Stimulated activated CD8-positive, alpha-beta memory T cell treated with anti-CD3 and anti-CD28 coated beads, Interleukin-12 subunit alpha, Interleukin-12 subunit beta, amount 100 ng/mL, for 24 hours (primary cell): ENCODE measurements around the gene PSORS1C2.
"Not testable (repeated sequence)": the region's sequence is repeated elsewhere in the genome, so short reads cannot be mapped to it uniquely, and the experiment has no call there.

Source experiments
- DNase-seq: peaks from one replicate; pipeline ENCODE4 v3.0.0-alpha.2; 2020; ENCODE audit errors: extremely low read depth

PSORS1C2 gene

DNA sequence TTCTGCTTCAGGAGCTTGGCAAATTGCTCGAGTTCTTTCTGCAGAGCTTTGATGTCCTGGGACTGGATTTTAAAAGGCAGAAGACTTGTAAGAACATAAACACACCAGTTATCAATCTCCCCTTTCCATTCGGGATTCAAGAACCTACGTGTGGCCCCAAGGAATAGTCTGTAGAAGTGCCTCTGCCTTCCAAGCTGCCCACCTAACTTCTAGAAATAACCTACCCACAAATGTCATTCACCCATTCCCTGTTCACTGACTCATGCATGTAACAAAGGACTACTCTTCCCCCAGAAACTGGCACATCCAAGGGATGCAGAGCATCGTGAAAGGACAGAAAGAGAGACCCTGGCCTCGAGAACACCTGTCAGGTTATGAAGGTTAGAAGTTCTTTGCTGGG lies 27.1 kb upstream of the PSORS1C2 start:
- DNase-seq = no peak

DNA sequence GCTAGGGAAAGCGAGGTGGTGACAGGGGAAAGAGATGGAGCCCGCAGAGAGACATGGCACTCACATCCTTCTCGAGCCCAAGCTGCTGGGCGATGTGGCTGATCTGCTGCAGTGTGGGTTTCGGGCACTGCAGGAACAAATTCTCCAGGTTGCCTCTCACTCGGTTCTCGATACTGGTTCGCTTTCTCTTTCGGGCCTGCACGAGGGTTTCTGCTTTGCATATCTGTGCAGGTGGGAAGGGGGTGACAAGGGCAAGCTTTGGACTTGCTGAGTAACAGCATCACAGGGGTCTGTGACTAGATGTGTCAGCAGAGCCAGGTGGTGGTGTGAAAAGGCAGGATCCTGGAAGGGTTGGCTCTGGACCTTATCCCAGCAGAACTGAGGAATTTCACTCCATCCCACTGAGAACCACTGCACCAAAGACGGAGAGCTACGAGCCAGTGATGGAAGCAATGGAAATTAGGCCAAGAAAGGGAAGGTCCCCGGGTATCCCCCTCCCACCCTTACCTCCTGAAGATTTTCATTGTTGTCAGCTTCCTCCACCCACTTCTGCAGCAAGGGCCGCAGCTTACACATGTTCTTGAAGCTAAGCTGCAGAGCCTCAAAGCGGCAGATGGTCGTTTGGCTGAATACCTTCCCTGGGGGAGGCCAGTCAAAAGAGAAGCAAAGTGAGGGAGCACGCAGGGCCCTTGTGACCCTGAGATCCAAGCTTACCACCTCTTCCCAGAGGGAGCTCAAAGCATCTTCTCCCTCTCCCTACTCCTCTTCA lies 26.4 kb upstream of the PSORS1C2 start:
- not testable (repeated sequence) for DNase-seq

DNA sequence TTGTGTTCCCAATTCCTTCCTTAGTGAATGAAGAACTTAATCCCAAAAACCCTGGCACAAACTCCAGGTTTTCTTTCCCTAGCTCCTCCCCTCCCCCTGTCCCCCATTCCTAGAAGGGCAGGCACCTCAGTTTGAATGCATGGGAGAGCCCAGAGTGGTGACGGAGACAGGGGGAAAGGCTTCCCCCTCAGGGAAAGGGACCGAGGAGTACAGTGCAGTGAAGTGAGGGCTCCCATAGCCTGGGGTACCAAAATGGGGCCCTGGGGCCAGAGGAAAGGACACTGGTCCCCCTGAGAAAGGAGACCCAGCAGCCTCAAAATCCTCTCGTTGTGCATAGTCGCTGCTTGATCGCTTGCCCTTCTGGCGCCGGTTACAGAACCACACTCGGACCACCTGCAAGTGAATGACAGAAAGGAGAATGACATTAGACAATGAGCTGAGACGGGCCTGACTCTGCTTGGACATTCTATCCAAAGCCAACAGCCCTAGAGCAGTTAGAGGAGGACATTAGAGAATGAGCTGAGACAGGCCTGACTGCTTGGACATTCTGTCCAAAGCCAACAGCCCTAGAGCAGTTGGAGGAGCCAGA lies 25.7 kb upstream of the PSORS1C2 start:
- not testable (repeated sequence) for DNase-seq

DNA sequence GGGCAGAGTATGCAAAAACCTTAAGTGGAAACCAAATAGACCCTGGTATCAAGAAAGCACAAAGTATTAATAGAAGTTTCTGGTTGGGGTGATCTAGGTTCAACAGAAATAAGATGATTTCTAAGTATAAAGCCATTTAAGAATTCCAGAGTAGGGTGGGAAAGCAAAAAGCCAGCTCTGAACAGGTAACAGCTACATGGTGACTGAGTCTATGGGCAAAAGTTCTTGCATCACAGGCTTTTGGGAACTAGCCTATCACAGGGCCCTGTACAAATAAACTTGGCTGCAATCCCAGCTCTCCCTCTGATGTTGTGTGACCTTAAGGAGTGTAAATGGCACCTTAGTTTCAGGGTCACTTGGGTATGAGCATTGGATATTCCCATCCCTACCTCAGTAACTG lies 25.1 kb upstream of the PSORS1C2 start:
- DNase-seq = no peak

DNA sequence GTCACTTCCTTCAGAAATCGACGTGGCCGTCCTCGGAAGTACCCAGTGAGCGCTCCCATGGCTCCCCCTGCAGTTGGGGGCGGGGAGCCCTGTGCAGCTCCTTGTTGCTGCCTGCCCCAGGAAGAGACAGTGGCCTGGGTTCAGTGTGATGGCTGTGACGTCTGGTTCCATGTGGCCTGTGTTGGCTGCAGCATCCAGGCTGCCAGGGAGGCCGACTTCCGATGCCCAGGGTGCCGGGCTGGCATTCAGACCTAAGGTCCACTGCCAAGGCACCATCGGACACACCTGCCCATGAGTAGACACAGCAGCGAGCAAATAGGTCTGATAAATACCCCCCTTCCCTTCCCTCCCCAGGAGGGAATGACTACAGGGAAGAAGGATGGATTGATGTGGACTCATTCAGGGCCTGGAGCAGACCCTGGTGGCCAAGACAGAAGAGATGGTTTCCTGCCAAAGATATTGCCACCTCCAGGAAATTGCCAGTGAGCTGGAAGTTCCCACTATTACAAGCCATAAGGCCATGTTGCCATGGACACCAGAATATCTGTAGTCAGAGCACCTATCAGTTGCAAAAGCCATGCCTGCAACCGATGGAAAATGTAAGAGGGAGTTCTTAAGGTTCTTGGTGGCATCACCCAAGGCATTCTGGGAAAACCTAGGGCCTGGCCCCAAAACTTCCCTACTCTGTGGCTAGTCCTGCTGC lies 23.7 kb upstream of the PSORS1C2 start:
- no peak for DNase-seq

DNA sequence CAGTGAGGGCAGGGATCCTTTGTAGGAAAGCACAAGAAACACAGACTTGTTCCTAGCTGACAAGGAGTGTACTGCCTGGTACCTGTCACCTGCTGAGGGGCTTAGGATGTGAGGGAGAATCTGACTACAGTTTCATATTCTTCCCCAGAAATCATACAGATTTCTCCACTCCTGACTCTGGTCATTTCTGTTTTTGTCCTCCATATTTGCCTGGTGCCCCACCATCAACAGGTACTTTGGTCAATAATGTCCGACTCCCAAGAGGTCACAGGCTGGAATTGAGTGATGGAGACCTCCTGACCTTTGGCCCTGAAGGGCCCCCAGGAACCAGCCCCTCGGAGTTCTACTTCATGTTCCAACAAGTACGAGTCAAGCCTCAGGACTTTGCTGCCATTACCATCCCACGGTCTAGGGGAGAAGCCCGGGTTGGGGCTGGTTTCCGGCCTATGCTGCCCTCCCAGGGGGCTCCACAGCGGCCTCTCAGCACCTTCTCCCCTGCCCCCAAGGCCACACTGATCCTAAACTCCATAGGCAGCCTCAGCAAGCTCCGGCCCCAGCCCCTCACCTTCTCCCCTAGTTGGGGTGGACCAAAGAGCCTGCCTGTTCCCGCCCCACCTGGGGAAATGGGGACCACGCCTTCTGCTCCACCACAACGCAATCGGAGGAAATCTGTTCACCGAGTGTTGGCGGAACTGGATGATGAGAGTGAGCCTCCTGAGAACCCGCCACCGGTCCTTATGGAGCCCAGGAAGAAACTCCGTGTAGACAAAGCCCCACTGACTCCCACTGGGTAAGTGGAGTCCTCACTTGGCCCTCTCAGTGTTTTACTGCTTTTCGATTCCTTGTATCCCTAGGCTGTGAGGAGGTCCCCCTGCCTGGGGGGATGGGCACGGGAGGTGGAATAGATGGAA lies 22.6 kb upstream of the PSORS1C2 start:
- no peak for DNase-seq

DNA sequence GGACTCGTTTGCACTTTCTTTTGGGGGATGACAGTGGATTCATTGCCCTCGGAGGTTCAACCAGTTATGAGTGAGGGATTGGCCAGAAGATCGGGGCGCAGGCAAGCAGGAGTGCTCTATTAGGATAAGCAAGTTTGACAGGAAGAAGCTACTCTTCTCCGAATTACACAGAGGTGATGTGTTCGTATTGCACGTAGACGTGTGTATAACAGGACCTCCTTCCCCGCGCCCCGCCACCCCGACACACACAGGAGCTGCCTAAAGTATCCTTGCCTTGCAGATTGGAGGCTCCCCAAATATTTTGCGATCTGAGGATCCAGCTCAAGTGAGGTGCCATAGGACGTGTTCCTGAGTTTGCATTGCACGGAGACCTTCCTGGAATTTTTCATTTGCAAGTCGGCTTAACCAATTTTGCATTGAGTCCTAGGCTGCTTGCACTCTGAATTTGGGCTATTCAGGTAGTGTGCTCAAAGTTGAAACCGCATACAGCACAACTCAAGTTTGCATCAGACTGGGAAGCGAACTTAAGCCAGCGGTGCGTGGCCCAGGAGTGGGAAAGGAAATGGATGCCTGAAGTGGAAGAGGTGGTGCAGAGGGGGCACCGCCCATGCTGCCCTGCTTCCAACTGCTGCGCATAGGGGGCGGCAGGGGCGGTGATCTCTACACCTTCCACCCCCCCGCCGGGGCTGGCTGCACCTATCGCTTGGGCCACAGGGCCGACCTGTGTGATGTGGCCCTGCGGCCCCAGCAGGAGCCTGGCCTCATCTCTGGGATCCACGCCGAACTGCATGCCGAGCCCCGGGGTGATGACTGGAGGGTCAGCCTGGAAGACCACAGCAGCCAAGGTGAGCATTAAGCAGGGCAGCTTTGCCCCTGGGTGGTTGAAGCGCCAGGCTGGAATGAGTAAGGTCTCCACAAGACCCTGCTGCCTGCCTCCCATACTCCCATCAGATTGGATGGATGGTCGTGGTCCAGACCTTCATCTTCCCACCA lies 20.3 kb upstream of the PSORS1C2 start:
- no peak for DNase-seq

DNA sequence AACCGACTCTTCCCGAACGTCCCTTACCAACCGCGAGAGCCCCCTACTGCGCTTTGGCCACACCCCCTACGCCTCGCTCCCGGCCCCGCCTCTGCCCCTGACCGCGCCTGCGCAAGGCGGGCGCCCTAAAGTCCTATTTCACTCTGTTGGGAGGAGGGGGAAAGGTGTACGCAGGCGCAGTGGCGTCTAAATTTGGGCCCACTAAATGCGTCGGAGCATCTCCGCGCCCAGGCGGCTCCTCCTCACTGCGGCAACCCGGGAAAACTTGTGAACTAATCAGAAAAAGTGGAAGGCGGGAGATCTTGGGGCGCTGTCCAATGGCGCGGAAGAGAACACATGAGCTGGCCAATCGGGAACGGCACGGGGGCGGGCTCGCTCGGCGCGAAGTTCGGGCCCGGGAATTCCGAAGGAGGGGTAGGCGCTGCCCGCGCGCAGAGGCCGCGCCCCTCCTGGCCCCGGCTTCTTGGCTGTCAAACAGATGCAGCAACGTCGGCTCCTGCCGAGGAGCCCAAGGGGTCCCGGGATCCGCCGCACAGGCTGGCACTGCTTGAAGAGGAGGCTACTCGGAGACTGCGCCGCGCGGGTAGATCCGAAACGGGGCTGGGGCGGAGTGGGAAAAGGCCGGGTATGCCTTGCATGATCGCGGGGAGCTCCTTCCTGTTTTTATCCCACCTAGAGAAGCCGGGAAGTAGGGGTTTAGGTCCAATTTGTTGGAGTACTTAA lies 19.4 kb upstream of the PSORS1C2 start, which contains the start of gene TCF19:
TSS of gene TCF19 (plus strand) at position 450 of the 723 bp plus-strand sequence. CDS start 881 bp downstream, outside the sequence.
- DNase-seq = peak; percentile 98

DNA sequence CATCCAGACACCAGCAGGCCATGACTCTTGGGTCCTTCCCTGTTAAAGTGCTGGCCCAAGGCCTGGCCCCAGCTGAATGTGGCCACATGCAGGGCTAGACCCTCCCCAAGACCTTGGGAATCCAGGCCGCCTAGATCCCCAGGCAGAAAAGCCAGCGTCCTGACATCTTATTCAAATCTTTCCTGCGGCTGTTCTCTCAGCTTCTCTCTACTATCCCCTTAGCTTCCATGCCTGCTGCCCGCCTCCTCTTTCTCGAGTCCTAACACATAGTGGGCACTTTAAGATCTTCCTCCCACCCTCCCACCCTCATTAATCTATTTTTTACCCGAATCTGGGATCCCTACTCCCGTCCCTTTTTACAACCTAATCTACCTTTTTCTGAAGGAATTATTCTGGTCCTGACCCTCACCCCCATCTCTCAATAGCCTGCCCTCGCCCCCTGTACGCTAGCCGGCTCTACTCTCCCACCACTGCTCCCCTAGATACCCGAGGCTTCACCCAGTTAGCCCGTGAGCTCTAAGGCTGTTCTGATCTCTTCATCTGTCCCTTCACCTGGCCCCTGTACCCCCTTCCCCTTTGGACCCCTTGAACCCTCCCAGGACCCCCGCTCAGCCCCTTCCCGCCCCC lies 18.8 kb upstream of the PSORS1C2 start, which contains the start of gene CCHCR1:
TSS of gene CCHCR1 (minus strand) at position 290 of the 627 bp plus-strand sequence. CDS start at position 88, 202 bp downstream.
- DNase-seq = no peak

DNA sequence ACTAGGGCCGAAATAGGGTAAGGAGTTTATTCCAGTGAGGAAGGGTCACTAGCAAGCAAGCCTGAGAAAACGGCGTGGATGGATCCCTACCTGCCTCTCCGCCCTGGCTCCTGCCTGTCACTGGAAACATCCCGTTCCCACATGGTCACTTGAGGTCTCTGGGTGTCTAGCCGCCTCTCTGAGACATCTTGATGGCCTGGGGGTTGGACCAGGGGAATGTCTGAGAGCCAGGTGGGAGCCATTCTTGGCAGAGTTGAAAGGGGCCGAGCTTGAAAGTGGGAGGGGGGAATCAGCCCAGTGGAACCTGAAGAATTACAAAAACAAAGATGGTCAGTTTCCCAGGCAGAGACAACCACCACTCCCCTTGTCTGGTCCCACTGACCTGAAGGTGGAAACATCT lies 17.8 kb upstream of the PSORS1C2 start:
- no peak for DNase-seq

DNA sequence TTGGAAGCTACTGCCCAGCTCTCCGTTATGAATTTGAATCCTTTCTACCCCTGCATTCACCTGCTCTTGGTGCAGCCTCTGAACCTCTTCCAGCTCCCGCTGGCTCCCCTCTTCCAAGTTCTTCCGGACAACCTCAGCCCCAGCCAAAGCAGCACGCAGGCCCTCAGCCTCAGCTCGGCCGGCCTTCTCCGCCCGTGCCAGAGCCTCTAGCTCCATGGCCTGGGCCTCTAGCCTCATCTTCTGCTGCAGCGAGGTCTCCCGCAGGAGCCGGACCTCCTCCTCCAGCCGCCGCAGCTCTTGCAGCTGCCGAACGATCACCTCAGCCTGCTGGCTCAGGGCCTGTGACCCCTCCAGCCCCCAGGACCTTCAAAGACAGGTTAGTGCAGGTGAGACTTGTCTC lies 15.6 kb upstream of the PSORS1C2 start:
- no peak for DNase-seq

DNA sequence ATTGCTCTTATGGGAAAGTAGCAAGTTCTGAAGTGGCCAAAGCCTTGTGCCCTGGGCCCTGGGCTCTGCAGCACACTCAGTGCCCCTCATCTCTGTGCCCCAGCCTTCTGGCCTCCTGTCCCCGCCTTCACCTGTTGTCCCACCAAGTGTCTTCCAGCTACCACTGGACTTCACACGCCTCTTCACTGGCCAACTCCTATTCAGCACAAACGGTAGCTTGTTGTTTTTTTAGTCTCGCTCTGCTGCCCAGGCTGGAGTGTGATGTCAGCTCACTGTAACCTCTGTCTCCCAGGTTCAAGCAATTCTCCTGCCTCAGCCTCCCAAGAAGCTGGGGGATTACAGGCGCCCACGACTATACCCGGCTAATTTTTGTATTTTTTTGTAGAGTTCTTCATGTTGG lies 13.9 kb upstream of the PSORS1C2 start:
- DNase-seq = no peak

DNA sequence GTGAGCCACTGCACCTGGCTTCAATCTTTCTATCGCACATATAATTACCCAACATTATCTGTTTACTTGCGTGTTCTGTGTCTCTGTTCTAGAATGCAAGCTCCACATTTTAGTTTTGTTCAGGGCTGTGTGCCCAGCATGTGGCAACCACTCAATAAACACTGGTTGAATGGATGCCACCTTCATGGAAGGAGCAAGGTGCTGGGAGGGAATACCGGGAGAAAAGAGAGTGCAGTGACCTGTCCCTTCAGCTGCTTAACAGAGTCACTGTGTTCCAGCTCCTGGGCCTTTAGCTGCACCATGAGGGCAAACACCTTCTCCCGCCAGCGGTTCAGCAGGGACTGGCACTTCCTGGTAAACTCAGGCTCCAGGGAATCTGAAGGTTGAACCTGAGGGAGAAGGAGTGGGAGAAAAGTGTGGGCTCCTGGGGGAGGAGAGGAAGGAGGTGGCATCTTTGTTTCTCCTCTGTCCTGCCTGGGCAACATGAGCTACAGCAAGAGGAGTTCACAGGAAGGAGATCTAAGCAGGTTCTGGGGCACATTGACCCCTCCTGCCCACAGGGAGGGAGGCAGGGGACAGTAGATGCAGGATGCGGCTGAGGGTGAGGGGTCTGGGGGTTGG lies 11.1 kb upstream of the PSORS1C2 start:
- no peak for DNase-seq

DNA sequence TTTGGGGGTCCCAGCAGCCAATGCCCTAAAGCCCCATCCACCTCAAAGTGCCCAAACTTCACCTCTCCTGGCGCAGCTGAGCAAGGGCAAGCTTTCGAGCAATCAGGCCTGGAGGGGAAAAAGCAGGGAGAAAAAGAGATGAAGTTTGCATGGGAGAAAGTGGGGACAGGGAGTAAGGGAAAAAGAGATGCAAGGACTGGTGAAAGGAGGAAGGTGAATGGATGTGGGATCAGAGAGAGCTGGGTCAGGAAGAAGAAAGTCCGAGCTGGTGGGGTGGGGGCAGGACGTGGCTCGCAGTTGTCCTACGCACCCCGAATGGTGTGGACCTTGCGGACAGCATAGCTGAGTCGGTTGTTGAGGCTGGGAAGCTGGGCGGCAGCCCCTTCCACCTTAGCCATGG lies 6.5 kb upstream of the PSORS1C2 start:
- DNase-seq = no peak

DNA sequence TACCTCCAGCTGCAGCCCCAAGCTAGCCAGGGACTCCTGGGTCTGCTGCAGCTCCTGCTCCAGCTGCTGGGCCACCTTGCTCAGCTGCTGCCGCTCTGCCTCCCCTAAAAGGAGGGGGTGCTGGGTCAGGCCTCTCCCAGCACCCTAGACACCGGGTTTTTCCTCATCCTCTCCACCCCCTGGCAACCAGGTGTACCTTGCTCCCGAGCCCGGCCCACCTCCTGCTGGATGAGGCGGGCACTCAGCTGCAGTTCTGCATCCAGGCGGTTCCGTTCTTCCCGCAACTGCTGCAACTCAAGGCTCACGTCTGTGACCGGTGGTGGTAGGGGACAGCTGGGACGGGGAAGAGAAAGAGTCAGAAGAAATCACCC lies 6.1 kb upstream of the PSORS1C2 start:
- no peak for DNase-seq

DNA sequence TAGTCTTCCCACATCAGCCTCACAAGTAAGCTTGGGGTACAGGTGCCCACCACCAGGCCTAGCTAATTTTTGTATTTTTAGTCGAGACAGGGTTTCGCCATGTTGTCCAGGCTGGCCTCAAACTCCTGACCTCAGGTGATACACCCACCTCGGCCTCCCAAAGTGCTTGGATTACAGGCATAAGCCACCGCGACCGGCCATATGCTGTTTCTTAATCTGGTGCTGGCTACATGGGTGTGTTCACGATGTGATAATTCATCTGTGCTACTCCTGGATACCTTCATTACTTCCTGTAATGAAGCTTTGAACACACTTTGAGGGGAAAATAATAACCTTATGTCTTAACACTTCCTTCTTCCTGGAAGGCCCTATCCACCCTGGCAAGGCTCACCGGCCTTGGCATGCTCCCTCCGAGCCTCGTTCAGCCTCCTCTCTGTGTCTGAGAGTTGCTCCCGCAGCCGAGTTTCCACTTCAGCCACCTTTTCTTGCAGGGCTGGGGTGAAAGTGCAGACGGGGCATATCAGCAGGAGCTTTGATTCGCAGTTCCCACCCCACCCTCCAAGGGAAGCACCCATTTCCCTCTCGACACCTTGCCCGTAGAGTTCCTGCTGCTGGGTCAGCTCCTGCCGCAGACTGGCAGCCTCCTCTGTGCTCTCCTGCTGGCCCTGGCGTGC lies 5.6 kb upstream of the PSORS1C2 start:
- no peak for DNase-seq

DNA sequence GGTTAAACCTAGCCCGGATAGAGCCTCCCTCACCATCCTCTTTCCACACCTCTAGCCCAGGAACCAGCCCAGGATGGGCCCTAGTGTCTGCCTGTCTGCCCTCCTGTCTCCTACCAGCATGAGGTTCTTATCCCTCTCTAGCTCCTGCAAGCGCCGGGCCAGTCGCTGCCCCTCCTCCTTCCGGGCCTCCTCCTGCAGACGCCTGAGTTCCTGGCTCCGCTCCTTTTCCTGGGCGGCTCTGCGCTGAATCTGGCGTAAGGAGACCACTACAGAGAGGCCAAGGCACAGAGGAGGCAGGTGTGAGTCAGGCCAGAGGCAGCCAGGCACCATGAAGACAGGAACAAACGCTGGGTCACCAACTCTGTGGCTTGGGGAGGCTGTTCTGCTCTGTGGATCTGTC lies 4.3 kb upstream of the PSORS1C2 start:
- DNase-seq = no peak

DNA sequence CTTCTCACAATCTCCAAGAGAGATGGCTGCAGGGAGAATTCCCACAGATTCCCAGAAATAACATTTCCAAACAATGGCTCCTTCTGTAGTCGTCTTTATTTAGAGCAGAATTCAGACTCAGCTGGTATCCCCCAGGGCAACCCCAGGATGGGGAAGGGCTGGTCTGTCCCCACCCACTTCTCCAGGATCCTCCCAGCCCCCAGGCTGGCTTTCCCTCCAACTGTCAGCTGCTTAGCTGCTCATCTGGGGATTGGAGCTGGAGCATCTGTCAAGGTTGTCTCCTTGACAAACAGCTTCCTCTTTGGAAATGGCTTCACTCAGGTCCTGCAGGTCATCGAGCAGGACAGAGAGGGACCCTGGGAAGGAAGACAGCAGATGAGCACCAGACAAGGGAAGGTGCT lies 3.5 kb upstream of the PSORS1C2 start:
- no peak for DNase-seq
